HG03342 (cell line): ENCODE measurements around the gene ACOT2.
A peak's percentile ranks its signal among the peaks of the same experiment; 100 is the strongest.

Source experiments
- ATAC-seq: cut with Tn5 transposase; IDR thresholded peaks from one replicate; pipeline ENCODE4 v1.9.1; 2021; ENCODE audit warnings: mild to moderate bottlenecking, moderate library complexity; ENCODE audit not compliant: unreplicated experiment

The ACOT2 gene

GRCh38 chr14:73612339-73613045 is 43.5 kb downstream of the ACOT2 start, which contains the start of gene ACOT6:
TSS of gene ACOT6 (plus strand) at chr14:73612517. CDS start at chr14:73612572, 55 bp downstream.
- ATAC-seq = peak; percentile 65

- ATAC-seq = no peak
These were observed 44.0 kb downstream of the ACOT2 start for GRCh38 chr14:73613046-73613383.

- no peak for ATAC-seq
These were observed 44.5 kb downstream of the ACOT2 start for GRCh38 chr14:73613419-73613963.

GRCh38 chr14:73616831-73617230 is 47.8 kb downstream of the ACOT2 start:
- ATAC-seq = no peak

- ATAC-seq = no peak
These were observed 50.5 kb downstream of the ACOT2 start for GRCh38 chr14:73619524-73619923.

GRCh38 chr14:73620268-73620667 is 51.3 kb downstream of the ACOT2 start:
- no peak for ATAC-seq

GRCh38 chr14:73623504-73624054 is 54.6 kb downstream of the ACOT2 start:
- no peak for ATAC-seq
